MCF 10A (cell line): ENCODE results near the gene GGT7. TPM values are rescaled to one million over a fixed set of nuclear protein-coding genes. Genes with fewer than 3 reads are reported as not detected.
A peak's percentile ranks its signal among the peaks of the same experiment; 100 is the strongest.

ENCODE experiments used
- BruUV-seq: library from RNA; stranded (reverse); fragments of 400-500 nt; replicated peaks from 2 replicates; lab custom pipeline; 2021; lab: Mats Ljungman, UMichigan
- CTCF ChIA-PET: fragments of 300-600 bp; sonication (Branson Sonifier 250); formaldehyde crosslinking; extraction: SDS; loops from one replicate; lab custom pipeline; 2021; ENCODE audit warnings: antibody characterized with exemption, inconsistent platforms; lab: Yijun Ruan, JAX
- POLR2A ChIA-PET: fragments of 300-600, 350-650 bp; sonication (Branson Sonifier 250); formaldehyde crosslinking; extraction: SDS; loops from one replicate; lab custom pipeline; 2020; ENCODE audit warnings: antibody characterized with exemption, inconsistent platforms; lab: Yijun Ruan, JAX
- DNase-seq: peaks from one replicate; pipeline ENCODE4 v3.0.0-alpha.2; 2018; ENCODE audit not compliant: unreplicated experiment
- H3K27ac Mint-ChIP-seq: one replicate; pipeline ENCODE4 v1.8.0; 2022; ENCODE audit warnings: mild to moderate bottlenecking, low read depth, mixed read lengths; ENCODE audit not compliant: unreplicated experiment
- H3K27me3 Mint-ChIP-seq: one replicate; pipeline ENCODE4 v1.8.0; 2022; ENCODE audit warnings: mixed read lengths; ENCODE audit not compliant: insufficient read depth, unreplicated experiment
- H3K36me3 Mint-ChIP-seq: one replicate; pipeline ENCODE4 v1.8.0; 2022; ENCODE audit warnings: mild to moderate bottlenecking, moderate library complexity, mixed read lengths; ENCODE audit not compliant: insufficient read depth, unreplicated experiment
- H3K4me1 Mint-ChIP-seq: one replicate; pipeline ENCODE4 v1.8.0; 2022; ENCODE audit warnings: mixed read lengths; ENCODE audit not compliant: insufficient read depth, unreplicated experiment
- H3K4me3 Mint-ChIP-seq: one replicate; pipeline ENCODE4 v1.8.0; 2022; ENCODE audit warnings: mild to moderate bottlenecking, moderate library complexity, mixed read lengths; ENCODE audit not compliant: unreplicated experiment
- H3K9me3 Mint-ChIP-seq: one replicate; pipeline ENCODE4 v1.8.0; 2022; ENCODE audit warnings: mixed read lengths; ENCODE audit not compliant: unreplicated experiment
- CTCF ChIP-seq: fragments of 200-600 bp; IDR thresholded peaks from one replicate; pipeline ENCODE4 v1.8.0; 2022; ENCODE audit warnings: antibody characterized with exemption, mild to moderate bottlenecking; ENCODE audit not compliant: unreplicated experiment
- intact Hi-C: fragments of 100-400 bp; cut with micrococcal nuclease; formaldehyde crosslinking; loops from 2 replicates; pipeline ENCODE4 v1.14.1; 2022
- total RNA-seq: library from RNA; stranded (reverse); gene quantifications from 2 replicates; pipeline ENCODE4 v1.2.3, GENCODE V29; 2022

GGT7 gene
- total RNA-seq, 1 experiment from 2014 or later: 3.2 TPM

GRCh38 chr20:34896086-34896621 is 23.5 kb upstream of the GGT7 start:
- Mint-ChIP-seq H3K4me1 (peaks cover 34% of the 10 kb centered on the region), H3K36me3 (peaks cover 3% of the 10 kb centered on the region), H3K9me3 (no peaks in the 10 kb centered on the region), H3K27me3 (no peaks in the 10 kb centered on the region), H3K27ac (no peak overlapping the region), H3K4me3 (no peak overlapping the region)
- TF ChIP-seq CTCF: no peak
- CTCF ChIA-PET: no interaction called here
- no peak for DNase-seq
- intact Hi-C loops: no loop called here
- POLR2A ChIA-PET: interaction anchor here (0.5 to 2.8 kb wide), 7 partner anchors 9 to 20 kb away, joined by 3 to 13 read pairs (median 4); partner anchors contain the start of gene ACSS2
- BruUV-seq: no TSS peak

GRCh38 chr20:34895465-34895864 is 22.8 kb upstream of the GGT7 start:
- Mint-ChIP-seq H3K4me3 (no peak overlapping the region), H3K36me3 (no peaks in the 10 kb centered on the region), H3K4me1 (peaks cover 41% of the 10 kb centered on the region), H3K27me3 (no peaks in the 10 kb centered on the region), H3K9me3 (no peaks in the 10 kb centered on the region), H3K27ac (no peak overlapping the region)
- BruUV-seq: no TSS peak
- CTCF ChIA-PET: interaction anchor here (0.5 kb wide), 1 partner anchor 23 kb away, joined by 3 read pairs; no protein-coding TSS in a partner anchor
- intact Hi-C loops: no loop called here
- POLR2A ChIA-PET: interaction anchor here (0.5 to 2.8 kb wide), 7 partner anchors 9 to 60 kb away, joined by 3 to 13 read pairs (median 5); partner anchors contain the start of genes ACSS2, GSS and MYH7B
- no peak for DNase-seq
- TF ChIP-seq CTCF: no peak

- no peak for DNase-seq
- intact Hi-C loops: no loop called here
- H3K4me1 Mint-ChIP-seq: peaks cover 46% of the 10 kb centered on the region
- peaks cover under 1% of the 10 kb centered on the region for H3K36me3 Mint-ChIP-seq
- no peaks in the 10 kb centered on the region for H3K27me3 Mint-ChIP-seq
- ChIA-PET CTCF (interaction anchor here (0.5 kb wide), 1 partner anchor 24 kb away, joined by 3 read pairs; no protein-coding TSS in a partner anchor), POLR2A (interaction anchor here (1.0 to 2.8 kb wide), 4 partner anchors 13 to 61 kb away, joined by 3 to 13 read pairs (median 8); partner anchors contain the start of genes ACSS2, GSS and MYH7B)
- no peak for TF ChIP-seq CTCF
- H3K9me3 Mint-ChIP-seq: no peaks in the 10 kb centered on the region
- BruUV-seq: no TSS peak
- no peak overlapping the region for H3K4me3 Mint-ChIP-seq
- H3K27ac Mint-ChIP-seq: no peak overlapping the region
These were observed 22.1 kb upstream of the GGT7 start for GRCh38 chr20:34894723-34895122.

- DNase-seq: no peak
- Mint-ChIP-seq H3K4me3 (no peak overlapping the region), H3K4me1 (peaks cover 47% of the 10 kb centered on the region), H3K27ac (peak overlapping the region; percentile 65), H3K36me3 (peaks cover 6% of the 10 kb centered on the region), H3K9me3 (no peaks in the 10 kb centered on the region), H3K27me3 (no peaks in the 10 kb centered on the region)
- TF ChIP-seq CTCF: no peak
- BruUV-seq: no TSS peak
- CTCF ChIA-PET: interaction anchor here (0.5 to 2.1 kb wide), 6 partner anchors 11 to 63 kb away, joined by 3 to 11 read pairs (median 4); partner anchors contain the start of genes ACSS2, GGT7, GSS and MYH7B
- intact Hi-C loops: no loop called here
- POLR2A ChIA-PET: interaction anchor here (0.5 to 3.8 kb wide), 7 partner anchors 13 to 1574 kb away, joined by 3 to 42 read pairs (median 4); partner anchors contain the start of genes ACSS2, GSS and MYH7B
These were observed 20.0 kb upstream of the GGT7 start for GRCh38 chr20:34892671-34893070.
